SK-N-MC (cell line): ENCODE data around the gene FER.

ENCODE experiments used
- EZH2 ChIP-seq: fragments of 200-600 bp; sonication (generic); IDR thresholded peaks from one replicate; pipeline ENCODE4 v1.6.1; 2017; ENCODE audit warnings: antibody characterized with exemption
- FOXP2 ChIP-seq: optimal IDR thresholded peaks from 2 replicates; pipeline ENCODE3; 2011; ENCODE audit warnings: mild to moderate bottlenecking, moderate library complexity; ENCODE audit not compliant: insufficient read depth; ENCODE audit errors: extremely low read length, control extremely low read depth
- POLR2AphosphoS5 ChIP-seq: IDR thresholded peaks from 2 replicates; pipeline ENCODE4 v1.6.1; 2012; ENCODE audit warnings: mild to moderate bottlenecking, low read depth, low read length, borderline replicate concordance

DNA sequence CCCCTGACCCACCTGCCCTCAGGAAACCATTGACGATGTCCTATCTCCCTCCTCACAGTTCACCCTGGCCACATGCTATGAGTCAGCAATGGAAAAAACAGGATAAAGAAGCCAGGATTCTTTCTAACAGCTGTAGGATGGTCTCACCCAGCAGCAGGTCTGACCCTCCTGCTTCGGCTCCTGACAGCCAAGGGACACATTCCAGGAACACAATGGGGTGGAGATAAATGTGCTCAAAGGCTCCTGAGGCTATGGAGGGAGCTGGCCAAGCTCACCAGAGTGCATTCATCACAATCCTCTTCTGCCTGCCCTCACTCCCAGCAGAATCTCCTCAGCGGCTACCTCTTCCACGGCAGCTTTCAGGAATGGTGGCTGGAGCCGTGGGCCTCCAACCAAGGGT is 491.8 kb downstream of the FER start:
- TF ChIP-seq EZH2 (no peak), POLR2AphosphoS5 (no peak), FOXP2 (no peak)
